ENCODE measurements around the gene MTHFD1L.

DNA sequence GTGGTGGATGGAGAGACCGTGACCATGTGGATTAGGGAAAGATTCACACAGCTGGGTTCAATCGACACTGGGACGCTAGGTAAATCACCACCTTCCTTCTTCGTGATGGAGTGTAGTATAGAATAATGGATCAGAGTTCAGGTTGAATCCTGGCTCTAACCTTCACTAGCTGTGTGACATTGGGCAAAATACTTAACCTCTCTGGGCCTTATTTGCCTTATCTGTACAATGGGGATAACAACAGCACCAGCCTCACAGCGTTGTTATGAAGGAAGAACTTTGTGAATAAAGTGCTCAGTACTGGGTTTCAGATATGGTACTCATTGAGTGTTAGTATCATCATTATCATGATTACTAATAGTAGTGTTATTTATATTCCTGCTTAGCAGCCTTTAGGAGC is 248.1 kb downstream of the MTHFD1L start:
- TF ChIP-seq, protein P1, sequence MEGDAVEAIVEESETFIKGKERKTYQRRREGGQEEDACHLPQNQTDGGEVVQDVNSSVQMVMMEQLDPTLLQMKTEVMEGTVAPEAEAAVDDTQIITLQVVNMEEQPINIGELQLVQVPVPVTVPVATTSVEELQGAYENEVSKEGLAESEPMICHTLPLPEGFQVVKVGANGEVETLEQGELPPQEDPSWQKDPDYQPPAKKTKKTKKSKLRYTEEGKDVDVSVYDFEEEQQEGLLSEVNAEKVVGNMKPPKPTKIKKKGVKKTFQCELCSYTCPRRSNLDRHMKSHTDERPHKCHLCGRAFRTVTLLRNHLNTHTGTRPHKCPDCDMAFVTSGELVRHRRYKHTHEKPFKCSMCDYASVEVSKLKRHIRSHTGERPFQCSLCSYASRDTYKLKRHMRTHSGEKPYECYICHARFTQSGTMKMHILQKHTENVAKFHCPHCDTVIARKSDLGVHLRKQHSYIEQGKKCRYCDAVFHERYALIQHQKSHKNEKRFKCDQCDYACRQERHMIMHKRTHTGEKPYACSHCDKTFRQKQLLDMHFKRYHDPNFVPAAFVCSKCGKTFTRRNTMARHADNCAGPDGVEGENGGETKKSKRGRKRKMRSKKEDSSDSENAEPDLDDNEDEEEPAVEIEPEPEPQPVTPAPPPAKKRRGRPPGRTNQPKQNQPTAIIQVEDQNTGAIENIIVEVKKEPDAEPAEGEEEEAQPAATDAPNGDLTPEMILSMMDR (IDR thresholded peaks at IDR 0.05): no peak
- no peak for TF ChIP-seq POLR2A (IDR thresholded peaks at IDR 0.05)
